Activated naive CD8-positive, alpha-beta T cell treated with anti-CD3 and anti-CD28 coated beads for 36 hours (primary cell): Measurements from ENCODE around the gene EPAS1. TPM values are rescaled to one million over a fixed set of nuclear protein-coding genes. Genes with fewer than 3 reads are reported as not detected.

ENCODE experiments used
- DNase-seq: peaks from one replicate; pipeline ENCODE4 v3.0.0; 2021
- H3K27ac Mint-ChIP-seq: one replicate; pipeline ENCODE4 v1.8.0; 2022; ENCODE audit warnings: mild to moderate bottlenecking, moderate library complexity, mixed read lengths
- H3K27me3 Mint-ChIP-seq: one replicate; pipeline ENCODE4 v1.8.0; 2022; ENCODE audit warnings: mild to moderate bottlenecking, mixed read lengths
- H3K36me3 Mint-ChIP-seq: one replicate; pipeline ENCODE4 v1.8.0; 2021; ENCODE audit warnings: mild to moderate bottlenecking, mixed read lengths
- H3K4me1 Mint-ChIP-seq: one replicate; pipeline ENCODE4 v1.8.0; 2021; ENCODE audit warnings: mixed read lengths
- H3K4me3 Mint-ChIP-seq: one replicate; pipeline ENCODE4 v1.8.0; 2022; ENCODE audit warnings: mild to moderate bottlenecking, moderate library complexity, mixed read lengths
- H3K9me3 Mint-ChIP-seq: one replicate; pipeline ENCODE4 v1.8.0; 2022; ENCODE audit warnings: mixed read lengths
- total RNA-seq, 2 experiments: library from RNA; stranded (reverse); gene quantifications; one replicate each; pipeline ENCODE4 v1.2.3, GENCODE V29; 2021

The EPAS1 gene
- total RNA-seq, 2 experiments from 2014 or later, result 0.78 to 1.5 TPM

GRCh38 chr2:46266134-46266533 lies 31.1 kb upstream of the EPAS1 start:
- Mint-ChIP-seq H3K27ac (no peak overlapping the region), H3K36me3 (no peaks in the 10 kb centered on the region), H3K4me1 (peaks cover 13% of the 10 kb centered on the region), H3K27me3 (peaks cover 5% of the 10 kb centered on the region), H3K9me3 (no peaks in the 10 kb centered on the region), H3K4me3 (no peak overlapping the region)
- no peak for DNase-seq

GRCh38 chr2:46267616-46268015 lies 29.6 kb upstream of the EPAS1 start:
- Mint-ChIP-seq H3K4me1 (peaks cover 13% of the 10 kb centered on the region), H3K4me3 (no peak overlapping the region), H3K9me3 (no peaks in the 10 kb centered on the region), H3K27ac (no peak overlapping the region), H3K36me3 (no peaks in the 10 kb centered on the region), H3K27me3 (peaks cover 5% of the 10 kb centered on the region)
- no peak for DNase-seq

GRCh38 chr2:46268196-46268595 lies 29.0 kb upstream of the EPAS1 start:
- H3K27ac Mint-ChIP-seq, result no peak overlapping the region

GRCh38 chr2:46269001-46269400 lies 28.2 kb upstream of the EPAS1 start:
- Mint-ChIP-seq H3K36me3 (no peaks in the 10 kb centered on the region), H3K4me3 (no peak overlapping the region), H3K27me3 (no peaks in the 10 kb centered on the region), H3K9me3 (no peaks in the 10 kb centered on the region), H3K27ac (no peak overlapping the region), H3K4me1 (peaks cover 13% of the 10 kb centered on the region)
- DNase-seq, result no peak

More at GRCh38 chr2:46268196-46268595, 29.0 kb upstream of the EPAS1 start:
- Mint-ChIP-seq H3K36me3 (no peaks in the 10 kb centered on the region), H3K4me1 (peaks cover 13% of the 10 kb centered on the region), H3K4me3 (no peak overlapping the region), H3K9me3 (no peaks in the 10 kb centered on the region), H3K27me3 (peaks cover 5% of the 10 kb centered on the region)
- no peak for DNase-seq

GRCh38 chr2:46269544-46270273 lies 27.5 kb upstream of the EPAS1 start:
- H3K27me3 Mint-ChIP-seq, result no peaks in the 10 kb centered on the region
- no peak for DNase-seq
- H3K27ac Mint-ChIP-seq, result no peak overlapping the region
- H3K4me3 Mint-ChIP-seq, result no peak overlapping the region
- peaks cover 13% of the 10 kb centered on the region for H3K4me1 Mint-ChIP-seq
- H3K36me3 Mint-ChIP-seq, result no peaks in the 10 kb centered on the region
- H3K9me3 Mint-ChIP-seq, result no peaks in the 10 kb centered on the region

GRCh38 chr2:46270384-46270783 lies 26.8 kb upstream of the EPAS1 start:
- Mint-ChIP-seq H3K9me3 (no peaks in the 10 kb centered on the region), H3K4me3 (no peak overlapping the region), H3K36me3 (no peaks in the 10 kb centered on the region), H3K27me3 (no peaks in the 10 kb centered on the region), H3K27ac (no peak overlapping the region), H3K4me1 (peaks cover 16% of the 10 kb centered on the region)
- no peak for DNase-seq

- DNase-seq, result no peak
- Mint-ChIP-seq H3K27ac (no peak overlapping the region), H3K27me3 (peaks cover 4% of the 10 kb centered on the region), H3K4me3 (no peak overlapping the region), H3K9me3 (no peaks in the 10 kb centered on the region), H3K4me1 (peaks cover 26% of the 10 kb centered on the region), H3K36me3 (no peaks in the 10 kb centered on the region)
Measured at GRCh38 chr2:46273225-46273863, 23.9 kb upstream of the EPAS1 start.

GRCh38 chr2:46273919-46274318 lies 23.3 kb upstream of the EPAS1 start:
- Mint-ChIP-seq H3K27ac (no peak overlapping the region), H3K27me3 (peaks cover 4% of the 10 kb centered on the region), H3K4me1 (peaks cover 24% of the 10 kb centered on the region), H3K36me3 (no peaks in the 10 kb centered on the region), H3K4me3 (no peak overlapping the region), H3K9me3 (no peaks in the 10 kb centered on the region)
- no peak for DNase-seq

GRCh38 chr2:46274586-46274985 lies 22.6 kb upstream of the EPAS1 start:
- Mint-ChIP-seq H3K27ac (no peak overlapping the region), H3K9me3 (no peaks in the 10 kb centered on the region), H3K27me3 (peaks cover 4% of the 10 kb centered on the region), H3K36me3 (no peaks in the 10 kb centered on the region), H3K4me3 (no peak overlapping the region), H3K4me1 (peaks cover 24% of the 10 kb centered on the region)
- no peak for DNase-seq

- H3K4me1 Mint-ChIP-seq, result peaks cover 16% of the 10 kb centered on the region
- peak; percentile 51 for DNase-seq
- H3K27ac Mint-ChIP-seq, result no peak overlapping the region
- H3K27me3 Mint-ChIP-seq, result peaks cover 4% of the 10 kb centered on the region
- no peaks in the 10 kb centered on the region for H3K9me3 Mint-ChIP-seq
- no peak overlapping the region for H3K4me3 Mint-ChIP-seq
- H3K36me3 Mint-ChIP-seq, result no peaks in the 10 kb centered on the region
Measured at GRCh38 chr2:46275995-46276394, 21.2 kb upstream of the EPAS1 start.

- no peak for DNase-seq
- Mint-ChIP-seq H3K27ac (no peak overlapping the region), H3K36me3 (no peaks in the 10 kb centered on the region), H3K27me3 (peaks cover 4% of the 10 kb centered on the region), H3K9me3 (no peaks in the 10 kb centered on the region), H3K4me1 (peaks cover 16% of the 10 kb centered on the region), H3K4me3 (no peak overlapping the region)
Measured at GRCh38 chr2:46276642-46277041, 20.6 kb upstream of the EPAS1 start.

GRCh38 chr2:46277431-46278190 lies 19.6 kb upstream of the EPAS1 start:
- H3K27me3 Mint-ChIP-seq, result peaks cover 6% of the 10 kb centered on the region
- no peak for DNase-seq
- H3K36me3 Mint-ChIP-seq, result no peaks in the 10 kb centered on the region
- H3K4me3 Mint-ChIP-seq, result no peak overlapping the region
- H3K27ac Mint-ChIP-seq, result no peak overlapping the region
- H3K9me3 Mint-ChIP-seq, result no peaks in the 10 kb centered on the region
- peaks cover 16% of the 10 kb centered on the region for H3K4me1 Mint-ChIP-seq

- Mint-ChIP-seq H3K27me3 (peaks cover 8% of the 10 kb centered on the region), H3K4me3 (no peak overlapping the region), H3K36me3 (no peaks in the 10 kb centered on the region), H3K27ac (no peak overlapping the region), H3K9me3 (no peaks in the 10 kb centered on the region), H3K4me1 (peaks cover 16% of the 10 kb centered on the region)
- no peak for DNase-seq
Measured at GRCh38 chr2:46278952-46279351, 18.3 kb upstream of the EPAS1 start.

GRCh38 chr2:46281939-46282338 lies 15.3 kb upstream of the EPAS1 start:
- peaks cover 2% of the 10 kb centered on the region for H3K4me1 Mint-ChIP-seq
- H3K27me3 Mint-ChIP-seq, result peaks cover 6% of the 10 kb centered on the region
- no peaks in the 10 kb centered on the region for H3K9me3 Mint-ChIP-seq
- no peak overlapping the region for H3K27ac Mint-ChIP-seq
- DNase-seq, result no peak
- H3K4me3 Mint-ChIP-seq, result no peak overlapping the region
- H3K36me3 Mint-ChIP-seq, result no peaks in the 10 kb centered on the region

- no peak for DNase-seq
- no peaks in the 10 kb centered on the region for H3K4me1 Mint-ChIP-seq
- H3K9me3 Mint-ChIP-seq, result no peaks in the 10 kb centered on the region
- H3K4me3 Mint-ChIP-seq, result no peak overlapping the region
- H3K27me3 Mint-ChIP-seq, result peaks cover 4% of the 10 kb centered on the region
- H3K36me3 Mint-ChIP-seq, result no peaks in the 10 kb centered on the region
- H3K27ac Mint-ChIP-seq, result no peak overlapping the region
Measured at GRCh38 chr2:46283693-46284092, 13.5 kb upstream of the EPAS1 start.
